Common myeloid progenitor, CD34-positive (primary cell): ENCODE measurements around the gene ZNFX1.

Experiments used
- CTCF ChIA-PET: fragments of 350-600 bp; sonication (Branson Sonifier 250); formaldehyde crosslinking; loops from one replicate; lab custom pipeline; 2021; ENCODE audit warnings: antibody characterized with exemption; lab: Charles Lee
- POLR2A ChIA-PET: fragments of 350-600 bp; sonication (Branson Sonifier 250); formaldehyde crosslinking; loops from one replicate; lab custom pipeline; 2021; ENCODE audit warnings: antibody characterized with exemption; lab: Charles Lee
- DNase-seq, 3 donors: peaks; one replicate each; pipeline versions ENCODE4 v3.0.0 to v3.0.0-alpha.2; 2013
- H3K27ac ChIP-seq, 2 experiments: 1 replicate in 1 of 2; 2 replicates in 1 of 2; pipeline ENCODE4 v1.7.0; 2013; ENCODE audit warnings: inconsistent platforms in 2 of 2, low read length in 2 of 2, mild to moderate bottlenecking in 2 of 2, low read depth in 1 of 2, moderate library complexity in 1 of 2; ENCODE audit not compliant: severe bottlenecking in 2 of 2, insufficient read depth in 1 of 2, poor library complexity in 1 of 2
- H3K27me3 ChIP-seq, 5 experiments: replicated peaks in 2 of 5; 1 replicate in 3 of 5; 2 replicates in 2 of 5; pipeline versions ENCODE4 v1.6.1 to v1.7.0; 2013; ENCODE audit warnings: low read length in 4 of 5, mild to moderate bottlenecking in 2 of 5, moderate library complexity in 2 of 5, inconsistent platforms in 1 of 5; ENCODE audit not compliant: insufficient read depth in 5 of 5, control insufficient read depth in 4 of 5
- H3K36me3 ChIP-seq, 4 experiments: 1 replicate in 2 of 4; 2 replicates in 2 of 4; pipeline versions ENCODE4 v1.6.1 to v1.7.0; 2013; ENCODE audit warnings: low read length in 3 of 4, control low read depth in 1 of 4, mild to moderate bottlenecking in 1 of 4; ENCODE audit not compliant: control insufficient read depth in 4 of 4, insufficient read depth in 4 of 4
- H3K4me1 ChIP-seq, 4 experiments: 1 replicate in 3 of 4; 2 replicates in 1 of 4; pipeline versions ENCODE4 v1.6.1 to v1.7.1; 2013; ENCODE audit warnings: low read length in 3 of 4, mild to moderate bottlenecking in 3 of 4, control low read depth in 1 of 4, inconsistent platforms in 1 of 4, moderate library complexity in 1 of 4; ENCODE audit not compliant: control insufficient read depth in 4 of 4, insufficient read depth in 4 of 4; ENCODE audit errors: control extremely low read depth in 1 of 4
- H3K4me3 ChIP-seq, 7 experiments: 1 replicate in 4 of 7; 2 replicates in 3 of 7; pipeline versions ENCODE4 v1.5.1 to v1.7.0; 2013; ENCODE audit warnings: mild to moderate bottlenecking in 7 of 7, low read length in 6 of 7, moderate library complexity in 6 of 7, inconsistent platforms in 2 of 7, low read depth in 2 of 7, control low read depth in 1 of 7; ENCODE audit not compliant: insufficient read depth in 4 of 7, control insufficient read depth in 1 of 7; ENCODE audit errors: extremely low read depth in 1 of 7
- H3K9me3 ChIP-seq, 5 experiments: 1 replicate in 4 of 5; 2 replicates in 1 of 5; pipeline versions ENCODE4 v1.6.1 to v1.7.1; 2013; ENCODE audit warnings: low read length in 4 of 5, mild to moderate bottlenecking in 2 of 5, inconsistent platforms in 1 of 5, low read depth in 1 of 5, moderate library complexity in 1 of 5; ENCODE audit not compliant: control insufficient read depth in 4 of 5, insufficient read depth in 2 of 5; ENCODE audit errors: control extremely low read depth in 1 of 5
- WGBS: methylation state at CpG from one replicate; pipeline ENCODE4 v1.1.5; 2013; ENCODE audit not compliant: insufficient coverage; 5-methylcytosine and 5-hydroxymethylcytosine counted together

Gene ZNFX1

GRCh38 chr20:49312661-49313060, 34.8 kb upstream of the ZNFX1 start:
- Histone ChIP-seq H3K4me3 (no peak overlapping the region), H3K36me3 (no peaks in the 10 kb centered on the region), H3K4me1 (peaks cover 0 to 7% (median 0%) of the 10 kb centered on the region in 4 experiments), H3K27me3 (peaks cover 2 to 8% (median 2%) of the 10 kb centered on the region in 5 experiments), H3K27ac (no peak overlapping the region), H3K9me3 (peaks cover 0 to 10% (median 0%) of the 10 kb centered on the region in 5 experiments)
- no peak for DNase-seq
- POLR2A ChIA-PET: no interaction called here
- CTCF ChIA-PET: interaction anchor here (0.8 to 2.3 kb wide), 2 partner anchors 9 to 11 kb away, joined by 3 to 7 read pairs; no protein-coding TSS in a partner anchor
- WGBS: 79% methylated on average over 3 of the region's 4 CpGs

DNA sequence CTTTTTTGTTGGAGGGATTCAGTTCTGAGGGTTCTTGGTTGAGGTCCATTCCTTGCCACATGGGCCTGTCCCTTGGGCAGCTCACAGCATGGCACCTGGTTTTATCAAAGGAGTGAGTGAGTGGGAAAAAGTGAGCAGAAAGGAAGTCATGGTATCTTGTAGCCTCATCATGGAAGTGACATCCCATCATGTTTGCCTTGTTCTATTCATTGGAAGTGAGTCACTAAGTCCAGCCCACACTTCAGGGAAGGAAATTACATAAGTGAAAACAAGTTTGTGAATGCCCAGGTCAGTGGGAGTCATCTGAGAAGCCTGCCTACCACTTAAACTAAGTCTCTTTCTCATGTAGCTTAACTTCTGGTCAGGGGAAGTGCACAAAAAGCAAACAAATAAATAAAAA, 32.8 kb upstream of the ZNFX1 start:
- DNase-seq: no peak
- ChIA-PET CTCF (interaction anchor here (0.6 to 1.4 kb wide), 4 partner anchors 12 to 544 kb away, joined by 3 to 4 read pairs (median 4); no protein-coding TSS in a partner anchor), POLR2A (interaction anchor here (1.1 kb wide), 1 partner anchor 9 kb away, joined by 3 read pairs; no protein-coding TSS in a partner anchor)
- no peaks in the 10 kb centered on the region for H3K36me3 ChIP-seq
- H3K4me1 ChIP-seq: peaks cover 0 to 18% (median 5%) of the 10 kb centered on the region in 4 experiments
- no peak overlapping the region for H3K4me3 ChIP-seq
- peaks cover 0 to 5% (median 0%) of the 10 kb centered on the region in 5 experiments for H3K9me3 ChIP-seq
- H3K27me3 ChIP-seq: no peaks in the 10 kb centered on the region
- H3K27ac ChIP-seq: no peak overlapping the region

GRCh38 chr20:49308875-49309274, 31.0 kb upstream of the ZNFX1 start:
- H3K36me3 ChIP-seq: no peaks in the 10 kb centered on the region
- no peak overlapping the region for H3K27ac ChIP-seq
- peaks cover 0 to 21% (median 11%) of the 10 kb centered on the region in 4 experiments for H3K4me1 ChIP-seq
- ChIA-PET POLR2A (no interaction called here), CTCF (interaction anchor here (1.2 kb wide), 1 partner anchor 11 kb away, joined by 3 read pairs; no protein-coding TSS in a partner anchor)
- H3K27me3 ChIP-seq: no peaks in the 10 kb centered on the region
- peaks cover 0 to 5% (median 0%) of the 10 kb centered on the region in 5 experiments for H3K9me3 ChIP-seq
- DNase-seq: no peak
- WGBS: 100% methylated on average over 3 of the region's 3 CpGs
- H3K4me3 ChIP-seq: no peak overlapping the region

GRCh38 chr20:49306903-49307620, 29.2 kb upstream of the ZNFX1 start:
- H3K27ac ChIP-seq: no peak overlapping the region
- no peaks in the 10 kb centered on the region for H3K36me3 ChIP-seq
- no peak overlapping the region for H3K4me3 ChIP-seq
- peak in 2 of 3 donors; percentile 66 to 79 for DNase-seq
- H3K9me3 ChIP-seq: peaks cover 0 to 5% (median 0%) of the 10 kb centered on the region in 5 experiments
- ChIA-PET CTCF (interaction anchor here (1.0 to 2.2 kb wide), 2 partner anchors 13 to 26 kb away, joined by 3 to 5 read pairs; no protein-coding TSS in a partner anchor), POLR2A (interaction anchor here (0.6 to 1.0 kb wide), 2 partner anchors 18 to 63 kb away, joined by 3 to 5 read pairs; no protein-coding TSS in a partner anchor)
- 36% methylated on average over 9 of the region's 10 CpGs for WGBS
- no peaks in the 10 kb centered on the region for H3K27me3 ChIP-seq
- peaks cover 0 to 31% (median 22%) of the 10 kb centered on the region in 4 experiments for H3K4me1 ChIP-seq

DNA sequence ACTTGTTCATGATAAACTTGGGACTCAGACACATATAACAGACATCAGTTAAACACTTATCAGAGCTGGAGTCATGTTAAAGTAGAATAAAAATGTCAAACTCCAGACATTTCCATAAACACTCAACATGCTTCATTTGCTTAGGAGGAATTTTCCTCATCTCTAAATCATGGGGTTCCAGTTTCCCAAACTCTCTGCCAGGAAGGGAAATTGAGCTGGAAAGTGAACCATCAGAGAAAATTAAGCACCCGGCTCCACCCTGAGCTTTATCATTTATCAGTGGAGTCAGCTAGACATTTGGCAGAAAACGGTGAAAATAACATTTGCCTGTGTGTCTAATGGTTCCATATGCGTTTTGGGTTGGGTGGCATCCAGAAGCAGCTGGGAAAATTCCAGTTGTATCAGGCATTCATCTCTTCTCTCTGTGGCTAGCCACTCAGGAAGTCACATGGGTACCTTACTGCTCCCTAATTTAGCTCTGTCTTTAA, 25.3 kb upstream of the ZNFX1 start:
- Histone ChIP-seq H3K4me3 (peak overlapping the region in 2 of 7 experiments; percentile 6 to 34), H3K9me3 (no peaks in the 10 kb centered on the region), H3K27me3 (no peaks in the 10 kb centered on the region), H3K36me3 (no peaks in the 10 kb centered on the region), H3K4me1 (peaks cover 0 to 32% (median 22%) of the 10 kb centered on the region in 4 experiments), H3K27ac (no peak overlapping the region)
- ChIA-PET POLR2A (interaction anchor here (0.7 to 2.0 kb wide), 4 partner anchors 11 to 25 kb away, joined by 3 to 8 read pairs (median 6); partner anchors contain the start of gene ZNFX1), CTCF (interaction anchor here (1.1 to 2.3 kb wide), 9 partner anchors 11 to 86 kb away, joined by 3 to 11 read pairs (median 4); no protein-coding TSS in a partner anchor)
- DNase-seq: peak in 2 of 3 donors; percentile 46 to 65
- 0% methylated on average over 3 of the region's 3 CpGs for WGBS

DNA sequence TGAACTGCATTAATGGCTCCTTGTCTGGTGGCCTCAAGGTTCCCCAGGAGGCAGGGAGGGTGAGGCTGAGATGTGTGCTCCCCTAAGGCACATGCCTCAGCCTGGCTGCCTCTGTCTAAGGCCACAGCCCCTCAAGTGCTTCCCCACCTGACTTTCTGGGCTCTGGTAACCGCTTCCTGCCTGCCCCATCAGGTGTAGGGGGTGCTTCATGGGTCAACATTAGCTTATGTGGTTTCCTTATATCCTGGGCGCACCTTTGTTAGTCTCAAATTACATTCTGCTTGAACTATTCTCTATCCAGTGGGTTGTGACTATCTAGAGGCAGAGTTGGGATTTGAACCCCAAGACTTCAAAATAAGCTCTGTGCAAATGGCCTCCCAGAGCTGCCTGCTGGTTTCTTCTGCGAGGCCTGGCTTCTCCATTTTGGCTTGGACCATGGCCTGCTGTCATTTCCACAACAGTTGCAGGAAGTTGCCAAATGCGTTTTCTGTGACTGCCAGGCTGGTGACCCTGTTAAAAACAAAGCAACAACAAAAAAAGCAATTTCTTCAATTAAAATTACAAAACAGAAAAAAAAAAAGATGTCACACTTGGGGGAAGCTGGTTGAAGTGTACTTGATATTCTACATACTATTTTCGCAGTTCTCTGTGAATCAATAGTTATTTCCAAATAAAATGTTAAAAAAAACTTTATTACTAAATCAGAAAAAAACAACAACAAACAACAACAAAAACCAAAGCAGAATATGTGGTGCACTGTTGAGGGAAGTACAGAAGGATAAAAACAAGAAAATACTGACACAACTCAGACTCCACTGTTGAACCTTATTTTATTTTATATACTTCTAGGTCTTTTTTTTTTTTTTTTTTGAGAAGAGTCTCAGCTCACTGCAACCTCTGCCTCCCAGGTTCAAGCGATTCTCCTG, 20.0 kb upstream of the ZNFX1 start:
- WGBS: 70% methylated on average over 3 of the region's 6 CpGs
- DNase-seq: peak in 2 of 3 donors; percentile 58 to 61
- Histone ChIP-seq H3K9me3 (peaks cover 0 to 5% (median 1%) of the 10 kb centered on the region in 5 experiments), H3K4me1 (peaks cover 3 to 19% (median 14%) of the 10 kb centered on the region in 4 experiments), H3K27ac (peak overlapping the region in 1 of 2 experiments; percentile 19), H3K4me3 (peak overlapping the region in 2 of 7 experiments; percentile 6 to 47), H3K36me3 (peaks cover 0 to 11% (median 0%) of the 10 kb centered on the region in 4 experiments), H3K27me3 (no peaks in the 10 kb centered on the region)
- ChIA-PET POLR2A (interaction anchor here (0.6 kb wide), 1 partner anchor 110 kb away, joined by 3 read pairs; no protein-coding TSS in a partner anchor), CTCF (interaction anchor here (0.6 to 1.6 kb wide), 4 partner anchors 10 to 16 kb away, joined by 3 to 6 read pairs (median 4); no protein-coding TSS in a partner anchor)
